ENCODE measurements around the gene ALAS2. TPM values are rescaled to one million over a fixed set of nuclear protein-coding genes. Genes with fewer than 3 reads are reported as not detected.

Gene ALAS2
- total RNA-seq, 2 experiments from 2014 or later, result not detected

Other genes starting within 250 kb of the ALAS2 start
- not detected for gene ITIH6, start 232.7 kb downstream of the ALAS2 start, total RNA-seq
- 10 to 100 TPM; 34.1 to 35.7 TPM for gene MAGED2, start 223.2 kb downstream of the ALAS2 start, total RNA-seq
- gene TRO, start 110.2 kb downstream of the ALAS2 start, total RNA-seq, result 1 to 10 TPM; 2.7 to 4.0 TPM
- gene PFKFB1, start 36.8 kb downstream of the ALAS2 start, total RNA-seq, result under 1 TPM; 0.45 to 0.81 TPM
- gene APEX2, start 30.6 kb downstream of the ALAS2 start, total RNA-seq, result 10 to 100 TPM; 34.7 to 36.3 TPM
- under 1 TPM; 0.48 to 0.86 TPM for gene PAGE2B, start 44.1 kb upstream of the ALAS2 start, total RNA-seq
- gene PAGE2, start 58.0 kb upstream of the ALAS2 start, total RNA-seq, result not detected
- gene PAGE5, start 189.4 kb upstream of the ALAS2 start, total RNA-seq, result under 1 TPM in 1 of 2 experiments, not detected in 1; 0.47 TPM
- gene PAGE3, start 233.9 kb upstream of the ALAS2 start, total RNA-seq, result not detected

Measured in activated naive CD4-positive, alpha-beta T cell treated with anti-CD3 and anti-CD28 coated beads for 36 hours (primary cell).